Measurements from ENCODE around the gene RNF149.
A peak's percentile ranks its signal among the peaks of the same experiment; 100 is the strongest.
"Not testable (repeated sequence)": the region's sequence is repeated elsewhere in the genome, so short reads cannot be mapped to it uniquely, and the experiment has no call there.

Gene RNF149

GRCh38 chr2:101330253-101330933 lies 21.9 kb upstream of the RNF149 start:
- no peak for DNase-seq

GRCh38 chr2:101329026-101329425 lies 20.5 kb upstream of the RNF149 start:
- DNase-seq, result no peak

- DNase-seq, result peak; percentile 14
These were observed 20.0 kb upstream of the RNF149 start for GRCh38 chr2:101328474-101329007.

- DNase-seq, result peak; percentile 83
These were observed 19.4 kb upstream of the RNF149 start for GRCh38 chr2:101327863-101328394.

GRCh38 chr2:101325425-101325824 lies 16.9 kb upstream of the RNF149 start:
- DNase-seq, result no peak

DNA sequence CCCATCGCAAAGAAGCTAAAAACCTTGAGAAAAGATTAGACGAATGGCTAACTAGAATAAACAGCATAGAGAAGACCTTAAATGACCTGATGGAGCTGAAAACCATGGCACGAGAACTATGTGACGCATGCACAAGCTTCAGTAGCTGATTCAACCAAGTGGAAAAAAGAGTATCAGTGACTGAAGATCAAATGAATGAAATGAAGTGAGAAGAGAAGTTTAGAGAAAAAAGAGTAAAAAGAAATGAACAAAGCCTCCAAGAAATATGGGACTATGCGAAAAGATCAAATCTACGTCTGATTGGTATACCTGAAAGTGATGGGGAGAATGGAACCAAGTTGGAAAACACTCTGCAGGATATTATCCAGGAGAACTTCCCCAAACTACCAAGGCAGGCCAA lies 8.1 kb upstream of the RNF149 start:
- not testable (repeated sequence) for DNase-seq

GRCh38 chr2:101311696-101312017 lies 3.2 kb upstream of the RNF149 start:
- DNase-seq, result no peak

DNA sequence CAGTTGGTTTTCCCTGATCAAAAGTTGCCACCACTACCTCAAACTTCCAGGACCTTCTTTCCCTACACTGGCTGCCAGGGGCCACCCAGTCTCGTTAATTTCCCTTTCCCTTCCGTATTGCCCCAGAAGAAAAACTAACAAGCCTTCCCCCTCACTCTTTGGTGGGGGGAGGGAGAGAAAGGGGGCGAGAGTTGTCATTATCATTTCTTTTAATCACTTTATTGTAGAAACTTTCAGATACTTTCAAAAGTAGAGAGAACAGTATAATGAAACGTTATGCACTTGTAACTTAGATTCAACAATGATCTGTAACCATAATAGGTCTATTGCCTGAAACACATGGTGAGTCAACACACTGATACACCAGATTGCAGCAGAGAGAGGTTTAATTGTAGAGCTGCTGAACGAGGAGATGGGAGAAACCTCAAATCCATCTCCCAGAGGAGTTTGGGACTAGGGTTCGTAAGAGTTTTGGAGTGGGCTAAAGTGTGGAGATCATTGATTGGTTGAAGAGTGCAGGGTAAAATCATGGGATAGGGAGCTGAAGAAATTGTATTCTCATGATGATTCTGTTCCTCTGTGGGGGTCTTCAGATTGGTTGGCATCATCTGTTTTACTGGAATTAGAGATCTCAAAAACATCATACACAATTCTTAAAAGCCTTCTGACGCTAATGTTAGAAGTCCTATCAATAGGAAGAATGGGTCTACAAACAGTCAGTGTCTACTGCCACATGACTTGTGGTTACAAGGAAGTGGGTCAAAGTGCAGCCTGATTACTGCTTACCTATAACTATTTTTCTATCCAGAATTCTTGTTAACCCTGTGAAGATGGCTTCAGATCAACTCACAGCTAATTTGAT lies 2.6 kb upstream of the RNF149 start:
- DNase-seq, result no peak

GRCh38 chr2:101310090-101310833 lies 1.8 kb upstream of the RNF149 start:
- DNase-seq, result no peak

DNA sequence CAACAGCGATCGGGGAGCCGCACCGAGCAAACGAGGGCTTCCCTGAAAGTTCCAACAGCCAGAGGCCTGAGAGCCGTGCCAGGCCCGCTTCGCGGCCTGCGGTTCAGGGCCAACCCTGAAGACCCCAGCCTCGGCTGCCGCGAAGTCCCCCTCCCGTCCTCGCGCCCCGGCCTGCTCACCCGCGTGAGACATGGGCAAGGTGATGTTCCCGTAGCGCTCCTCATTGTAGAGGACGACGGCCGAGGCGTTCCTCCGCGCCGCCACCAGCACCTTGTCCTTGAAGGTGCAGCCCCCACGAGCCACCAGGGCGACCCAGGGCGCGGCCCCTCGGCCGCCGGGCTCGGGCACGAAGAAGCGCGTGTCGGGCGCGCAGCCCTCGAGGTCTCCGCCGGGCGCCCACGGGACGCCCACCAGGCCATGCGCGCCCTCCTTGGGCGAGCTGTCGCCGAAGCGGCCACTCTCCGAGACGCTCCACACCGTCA lies 510 bp downstream of the RNF149 start:
- DNase-seq, result no peak

GRCh38 chr2:101307503-101307902 lies 998 bp downstream of the RNF149 start:
- no peak for DNase-seq

DNA sequence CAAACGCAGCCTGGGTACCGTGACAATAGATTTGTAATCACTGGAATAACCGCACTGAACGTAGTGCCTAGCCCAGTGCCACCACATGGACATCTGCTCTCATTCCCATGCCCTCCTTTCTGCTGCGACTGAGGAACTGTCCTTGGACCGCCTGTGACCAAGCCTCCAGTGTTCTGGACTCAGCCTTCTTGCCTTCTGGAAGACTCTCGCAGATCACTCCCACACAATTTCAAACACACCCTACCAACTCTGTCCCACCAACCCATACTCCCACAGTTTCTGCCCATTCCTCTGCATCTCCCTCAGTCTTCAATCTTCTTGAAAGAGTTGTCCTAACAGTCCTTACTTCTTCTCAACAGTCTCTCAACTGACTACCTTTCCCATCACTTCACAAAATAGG lies 2.1 kb downstream of the RNF149 start:
- DNase-seq, result no peak

DNA sequence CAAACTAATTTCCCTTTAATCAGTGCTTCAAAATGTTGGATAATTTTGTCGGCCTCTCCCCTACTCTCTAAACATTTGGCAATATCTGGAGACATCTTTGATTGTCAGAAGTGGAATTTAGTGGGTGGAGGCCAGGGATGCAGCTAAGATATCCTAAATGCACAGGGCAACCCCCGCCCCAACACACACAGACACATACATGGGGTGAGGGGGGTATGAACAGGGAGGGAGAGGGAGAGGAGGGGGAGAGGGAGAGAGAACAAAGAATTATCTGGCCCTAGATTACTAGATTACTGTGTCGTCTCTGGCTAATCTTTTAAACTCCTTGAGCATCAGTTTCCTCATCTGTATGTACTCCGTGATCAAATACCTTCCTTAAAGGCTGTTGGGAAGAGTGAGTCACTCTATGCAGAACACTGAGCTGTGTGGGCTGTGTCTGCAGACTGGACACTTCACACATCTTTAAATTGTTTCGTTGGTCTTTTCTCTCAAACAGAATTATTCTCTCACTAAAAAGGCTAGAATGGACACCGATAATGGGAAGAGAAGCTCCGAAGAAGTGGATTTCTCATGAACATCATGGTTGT lies 2.9 kb downstream of the RNF149 start:
- no peak for DNase-seq

DNA sequence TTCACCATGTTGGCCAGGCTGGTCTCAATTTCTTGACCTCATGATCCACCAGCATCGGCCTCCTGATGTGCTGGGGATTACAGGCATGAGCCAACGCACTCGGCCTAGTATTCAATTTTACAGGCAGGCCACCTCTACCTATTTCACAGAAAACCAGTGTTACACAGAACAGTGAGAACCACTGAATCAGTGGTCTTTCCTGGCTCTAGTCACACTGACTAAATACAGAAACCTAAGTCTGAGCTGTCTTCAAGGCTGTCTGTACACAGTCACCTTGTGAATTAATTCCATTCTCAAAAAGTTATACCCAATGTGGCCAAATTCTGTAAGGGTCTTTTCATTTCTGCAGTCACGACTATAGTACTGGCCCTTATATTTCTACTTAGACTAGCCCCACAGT lies 3.5 kb downstream of the RNF149 start:
- no peak for DNase-seq

DNA sequence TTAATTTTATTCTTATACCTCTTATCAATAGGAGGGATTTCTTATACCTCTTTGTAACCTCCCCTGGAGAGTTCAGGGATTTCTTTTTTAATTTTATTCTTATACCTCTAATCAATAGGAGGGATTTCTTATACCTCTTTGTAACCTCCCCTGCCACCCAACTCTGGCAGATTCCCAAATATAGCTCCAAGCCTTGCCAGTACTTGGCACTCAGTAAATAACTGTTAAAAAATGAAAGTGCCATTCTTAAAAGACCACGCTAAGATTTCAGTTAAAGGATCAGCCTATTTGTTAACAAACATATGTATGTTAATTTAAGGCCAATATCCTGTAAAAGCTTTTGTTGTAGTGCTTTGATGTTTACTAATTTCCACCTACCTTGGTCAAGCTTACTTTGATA lies 4.8 kb downstream of the RNF149 start:
- DNase-seq, result no peak

GRCh38 chr2:101302016-101302415 lies 6.5 kb downstream of the RNF149 start:
- DNase-seq, result peak; percentile 35

DNA sequence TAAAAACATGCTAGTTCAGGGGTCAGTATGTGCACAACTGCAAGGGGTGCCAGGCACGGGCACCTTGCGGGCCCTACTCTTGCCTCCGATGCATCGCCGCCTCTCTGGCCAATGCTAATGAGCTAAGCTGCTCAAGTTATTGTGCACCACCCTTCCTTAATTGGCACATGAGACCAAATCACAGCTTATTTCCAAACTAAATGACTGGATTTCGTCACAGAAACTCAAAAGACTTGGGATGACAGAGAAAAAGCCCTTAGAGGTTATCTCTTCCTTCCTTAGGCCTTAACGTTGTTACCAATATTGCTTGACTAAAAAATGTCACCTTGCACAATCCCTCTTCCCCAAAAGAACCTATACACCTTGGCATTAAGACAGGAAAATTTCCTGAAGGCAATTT lies 7.7 kb downstream of the RNF149 start:
- DNase-seq, result no peak

DNA sequence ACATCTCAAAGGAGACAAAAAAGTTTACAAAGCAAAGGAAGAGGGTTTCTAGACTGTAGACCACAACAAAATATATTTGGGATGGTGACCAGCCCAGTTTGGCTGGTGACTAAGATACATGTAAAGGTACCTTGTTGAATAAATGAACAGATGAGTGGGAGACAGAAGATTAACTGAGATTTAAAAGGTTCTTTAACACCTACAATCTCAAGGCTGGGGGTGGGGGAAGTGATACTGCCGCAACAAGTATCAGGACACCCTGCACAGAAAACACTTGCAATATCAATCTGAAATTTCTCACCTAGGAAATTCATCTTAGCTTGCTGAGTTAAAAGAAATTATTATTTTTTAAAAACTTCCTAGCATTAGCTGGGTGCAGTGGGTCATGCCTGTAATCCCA lies 8.3 kb downstream of the RNF149 start:
- no peak for DNase-seq

GRCh38 chr2:101299604-101300003 lies 8.9 kb downstream of the RNF149 start:
- DNase-seq, result no peak

DNA sequence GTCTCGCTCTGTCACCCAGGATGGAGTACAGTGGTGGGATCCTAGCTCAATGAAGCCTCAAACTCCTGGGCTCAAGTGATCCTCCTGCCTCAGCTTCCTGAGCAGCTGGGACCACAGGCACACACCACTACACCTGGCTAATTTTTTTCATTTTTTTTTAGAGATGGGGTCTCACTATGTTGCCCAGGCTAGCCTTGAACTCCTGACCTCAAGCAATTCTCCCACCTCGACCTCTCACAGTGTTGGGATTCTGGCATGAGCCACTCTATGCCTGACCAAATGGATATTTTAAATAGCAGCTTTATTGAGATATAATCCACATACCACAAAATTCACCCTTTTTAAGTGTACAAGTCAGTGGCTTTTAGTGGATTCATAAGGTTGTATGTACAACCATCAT lies 11.1 kb downstream of the RNF149 start:
- no peak for DNase-seq

GRCh38 chr2:101296371-101296770 lies 12.1 kb downstream of the RNF149 start:
- DNase-seq, result no peak

GRCh38 chr2:101295895-101296294 lies 12.6 kb downstream of the RNF149 start:
- no peak for DNase-seq

- DNase-seq, result no peak
These were observed 13.6 kb downstream of the RNF149 start for GRCh38 chr2:101294861-101295260.
